Stimulated activated CD4-positive, alpha-beta T cell treated with anti-CD3 and anti-CD28 coated beads, Interleukin-2, amount 100 ng/mL, for 48 hours (primary cell): ENCODE results near the gene RHBDF2.

Experiments
- DNase-seq, 2 donors: peaks; one replicate each; pipeline ENCODE4 v3.0.0-alpha.2; 2020

The RHBDF2 gene

DNA sequence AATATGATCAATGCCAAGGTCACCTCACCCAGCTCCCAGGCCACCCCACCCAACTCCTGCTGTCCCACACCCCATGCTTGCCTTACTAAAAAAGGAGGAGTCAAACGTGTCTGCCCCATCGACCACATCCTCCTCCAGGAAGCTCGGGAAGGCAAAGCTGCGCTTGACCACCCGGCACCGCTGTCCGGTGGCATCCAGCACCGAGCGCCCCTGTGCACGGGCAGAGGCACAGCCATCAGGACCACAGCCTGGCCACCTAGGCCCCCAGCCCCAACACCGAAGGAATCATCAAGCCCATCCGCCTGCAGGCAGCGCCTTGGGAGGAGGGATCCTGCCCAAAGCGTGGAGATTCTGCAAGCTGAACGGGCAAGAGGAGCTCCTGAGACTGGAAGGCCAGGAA, 23.6 kb downstream of the RHBDF2 start:
- no peak for DNase-seq

GRCh38 chr17:76476736-76477135, 24.5 kb downstream of the RHBDF2 start:
- no peak for DNase-seq

- no peak for DNase-seq
Measured at GRCh38 chr17:76475302-76475701, 25.9 kb downstream of the RHBDF2 start.

GRCh38 chr17:76474894-76475293, 26.3 kb downstream of the RHBDF2 start:
- no peak for DNase-seq

DNA sequence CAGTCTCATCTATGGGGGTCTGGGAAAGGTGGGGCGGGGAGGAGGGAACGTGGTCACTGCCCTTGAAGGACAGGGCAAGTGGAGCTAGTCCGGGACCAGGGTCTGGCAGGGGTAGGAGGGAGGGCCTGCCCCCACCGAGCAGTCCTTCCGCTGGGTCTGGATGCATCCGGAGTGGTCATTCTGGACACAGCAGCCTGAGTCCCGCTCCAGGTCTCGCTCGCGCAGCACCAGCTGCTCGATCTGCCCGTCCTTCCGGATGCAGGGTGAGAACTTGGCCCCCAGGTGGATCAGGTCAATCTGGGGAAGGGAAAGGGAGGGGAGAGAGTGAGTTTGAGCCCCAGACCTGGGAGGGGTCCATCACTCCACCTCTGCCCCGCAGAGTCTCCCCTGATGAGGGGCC, 27.0 kb downstream of the RHBDF2 start:
- DNase-seq, result no peak

DNA sequence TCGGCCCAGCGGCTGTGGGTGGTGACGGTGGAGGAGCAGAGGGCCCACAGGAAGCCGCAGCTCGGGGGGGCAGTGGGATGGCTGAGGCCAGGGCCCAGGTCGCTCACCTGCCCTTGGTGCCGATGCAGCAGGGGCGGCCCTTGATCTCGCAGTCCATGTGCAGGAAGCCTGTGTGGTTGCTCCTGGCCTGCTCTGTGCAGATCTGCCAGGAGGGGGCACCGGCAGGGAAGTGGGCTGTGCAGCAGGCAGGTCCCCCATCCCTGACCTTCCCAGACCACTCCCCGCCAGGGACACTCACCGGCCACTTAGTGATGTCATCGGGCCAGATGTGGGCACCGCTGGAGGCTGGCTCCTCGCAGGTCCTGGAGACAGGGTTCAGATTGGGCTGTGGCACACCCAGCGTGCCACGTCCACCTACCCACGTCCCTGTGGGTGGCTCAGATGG, 27.7 kb downstream of the RHBDF2 start:
- no peak for DNase-seq

- no peak for DNase-seq
Measured at GRCh38 chr17:76472726-76473125, 28.5 kb downstream of the RHBDF2 start.

DNA sequence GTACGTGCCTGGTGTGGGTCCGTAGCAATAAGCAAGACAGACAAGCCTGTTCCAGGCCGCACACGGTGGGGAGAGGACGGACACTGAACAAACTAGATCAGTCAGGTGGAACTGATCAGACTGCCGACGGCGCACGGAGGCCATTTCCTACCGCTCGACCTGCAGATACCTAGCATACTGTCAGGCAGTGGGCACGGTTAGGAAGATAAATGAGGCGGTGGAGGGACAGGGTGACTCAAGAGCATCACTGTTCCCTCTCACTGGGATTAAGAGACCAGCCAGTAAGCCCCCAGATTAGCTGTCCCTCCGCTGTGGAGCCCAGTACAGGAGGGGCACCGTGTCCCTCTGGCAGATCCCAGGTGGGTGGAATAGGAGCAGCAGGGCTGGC, 29.0 kb downstream of the RHBDF2 start:
- no peak for DNase-seq

GRCh38 chr17:76471498-76472257, 29.5 kb downstream of the RHBDF2 start:
- DNase-seq, result no peak

- DNase-seq, result no peak
Measured at GRCh38 chr17:76469991-76470739, 31.1 kb downstream of the RHBDF2 start.

DNA sequence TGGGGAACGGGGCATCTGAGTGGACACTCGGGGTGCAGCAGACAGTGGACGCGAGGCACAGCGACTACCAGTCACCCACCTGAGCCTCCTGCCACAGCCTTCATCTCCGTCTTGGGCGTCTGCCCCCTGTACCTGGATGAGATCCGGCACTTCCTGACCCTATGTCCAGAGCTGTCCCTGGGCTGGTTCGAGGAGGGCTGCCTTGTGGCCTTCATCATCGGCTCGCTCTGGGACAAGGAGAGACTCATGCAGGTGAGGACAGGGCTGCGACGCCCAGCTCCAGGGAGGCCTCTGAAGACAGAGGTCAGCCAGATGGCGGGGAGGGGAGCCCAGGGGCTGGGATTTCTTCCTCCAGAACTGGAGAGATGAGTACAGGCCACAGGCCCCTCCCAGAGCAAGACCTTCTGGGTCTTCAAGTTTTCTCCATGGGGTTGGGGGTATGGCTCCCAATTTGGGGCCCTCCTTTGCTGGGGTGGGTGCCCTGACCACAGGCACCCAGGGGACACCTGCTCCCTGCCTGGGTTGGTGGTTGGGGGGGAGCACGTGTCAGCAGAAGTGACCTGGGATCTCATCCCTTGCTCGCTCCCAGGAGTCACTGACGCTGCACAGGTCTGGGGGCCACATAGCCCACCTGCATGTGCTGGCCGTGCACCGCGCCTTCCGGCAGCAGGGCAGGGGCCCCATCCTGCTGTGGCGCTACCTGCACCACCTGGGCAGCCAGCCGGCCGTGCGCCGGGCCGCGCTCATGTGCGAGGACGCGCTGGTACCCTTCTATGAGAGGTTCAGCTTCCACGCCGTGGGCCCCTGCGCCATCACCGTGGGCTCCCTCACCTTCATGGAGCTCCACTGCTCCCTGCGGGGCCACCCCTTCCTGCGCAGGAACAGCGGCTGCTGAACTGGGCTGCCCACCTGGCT, 31.9 kb downstream of the RHBDF2 start:
- no peak for DNase-seq

GRCh38 chr17:76468634-76469010, 32.6 kb downstream of the RHBDF2 start:
- DNase-seq, result no peak

GRCh38 chr17:76467809-76468633, 33.2 kb downstream of the RHBDF2 start:
- DNase-seq, result no peak

DNA sequence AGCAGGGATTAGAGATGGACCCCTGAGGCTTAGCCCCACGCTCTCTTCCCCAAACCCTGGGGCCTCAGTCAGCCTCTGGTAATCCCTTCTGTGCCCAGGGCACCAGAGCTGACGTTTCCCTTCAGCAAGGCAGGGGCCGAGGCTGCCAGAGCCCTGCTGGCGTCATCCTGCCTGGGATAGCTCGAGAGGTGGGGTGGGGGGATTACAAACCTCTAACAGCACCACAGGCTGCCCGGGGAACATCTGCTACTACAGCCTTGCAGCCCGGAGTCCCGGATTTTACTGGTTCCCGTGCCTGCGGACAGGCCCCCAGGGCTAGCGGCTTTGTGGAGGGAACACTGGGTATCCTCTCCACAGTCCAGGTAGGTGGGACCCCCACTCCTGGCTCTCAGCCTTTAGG, 33.9 kb downstream of the RHBDF2 start, which contains the start of gene AANAT:
AANAT (plus strand) TSS at position 238 of the 400 bp plus-strand sequence. CDS start 1,144 bp downstream, outside the sequence.
- DNase-seq, result no peak

- DNase-seq, result no peak
Measured at GRCh38 chr17:76466775-76467130, 34.5 kb downstream of the RHBDF2 start.

DNA sequence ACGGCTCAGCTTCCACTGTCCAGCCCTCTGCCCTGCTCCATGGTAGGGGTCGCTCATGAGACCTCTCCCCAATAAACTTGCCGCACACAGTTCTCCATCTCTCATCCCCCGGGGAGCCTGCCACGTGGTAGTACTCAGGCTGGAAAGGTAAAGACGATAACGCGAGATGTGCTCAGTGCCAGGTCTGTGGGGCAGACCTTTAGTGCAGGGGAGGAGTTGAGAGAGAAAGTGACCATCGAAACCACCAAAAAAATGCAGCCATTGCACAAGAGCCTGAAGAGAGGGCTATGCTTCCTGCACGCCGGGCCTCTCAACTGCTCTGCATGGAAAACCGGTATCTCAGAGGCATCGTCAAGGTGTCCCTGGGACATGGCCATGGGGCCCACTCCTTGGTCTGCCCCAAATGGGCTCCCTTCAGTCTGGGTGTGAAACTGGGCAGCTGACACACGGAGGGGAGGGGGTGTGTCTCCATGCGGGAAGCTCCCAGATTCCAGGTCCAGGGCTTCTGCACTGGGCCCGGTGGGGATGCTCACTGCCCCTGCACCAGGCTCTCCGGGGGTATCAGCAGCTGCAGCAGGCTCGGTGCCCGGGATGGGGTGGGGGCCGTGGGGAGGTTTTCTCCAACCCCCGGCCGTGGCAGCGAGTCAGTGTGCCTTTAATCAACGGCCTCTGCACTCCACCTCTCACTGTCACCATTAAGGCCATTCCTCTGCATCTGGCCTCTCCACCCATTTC, 38.5 kb downstream of the RHBDF2 start:
- DNase-seq, result no peak

GRCh38 chr17:76461765-76462555, 39.3 kb downstream of the RHBDF2 start:
- no peak for DNase-seq

- no peak for DNase-seq
Measured at GRCh38 chr17:76459674-76460073, 41.5 kb downstream of the RHBDF2 start.

- DNase-seq, result no peak
Measured at GRCh38 chr17:76458580-76459490, 42.4 kb downstream of the RHBDF2 start.

GRCh38 chr17:76453431-76453743, 47.8 kb downstream of the RHBDF2 start:
- DNase-seq, result no peak
